ENCODE data around the gene TCHH. TPM values are rescaled to one million over a fixed set of nuclear protein-coding genes. Genes with fewer than 3 reads are reported as not detected.
A peak's percentile ranks its signal among the peaks of the same experiment; 100 is the strongest.

The TCHH gene
- total and polyA plus RNA-seq, 11 donors, result 0.01 to 0.05 (median 0.05) TPM; not detected in 8

GRCh38 chr1:152109231-152109997 is 5.8 kb downstream of the TCHH start:
- peaks cover 44 to 100% (median 93%) of the 10 kb centered on the region in 9 donors for H3K27me3 ChIP-seq
- no peak overlapping the region for H3K27ac ChIP-seq
- ATAC-seq (no peak), DNase-seq (no peak)
- no peak for TF ChIP-seq POLR2A (IDR thresholded peaks at IDR 0.05)
- no peak for TF ChIP-seq CTCF (IDR thresholded peaks at IDR 0.05)
- peaks cover 5 to 49% (median 29%) of the 10 kb centered on the region in 12 donors for H3K4me1 ChIP-seq
- peaks cover 0 to 22% (median 8%) of the 10 kb centered on the region in 12 donors for H3K9me3 ChIP-seq
- 5 to 21% (median 10%) methylated on average over 31 of the region's 31 CpGs for WGBS, 4 donors
- intact Hi-C loops (cut with DNase I), result no loop called here
- peak overlapping the region; percentile 1 to 59 (median 46) for H3K4me3 ChIP-seq
- H3K36me3 ChIP-seq, result no peaks in the 10 kb centered on the region

- H3K36me3 ChIP-seq, result no peaks in the 10 kb centered on the region
- TF ChIP-seq CTCF (IDR thresholded peaks at IDR 0.05) (no peak), POLR2A (IDR thresholded peaks at IDR 0.05) (no peak)
- peaks cover 0 to 22% (median 8%) of the 10 kb centered on the region in 12 donors for H3K9me3 ChIP-seq
- no peak overlapping the region for H3K27ac ChIP-seq
- intact Hi-C loops (cut with DNase I), result no loop called here
- DNase-seq (peak in 1 of 5 donors; percentile 28), ATAC-seq (no peak)
- H3K27me3 ChIP-seq, result peaks cover 43 to 100% (median 91%) of the 10 kb centered on the region in 9 donors
- H3K4me1 ChIP-seq, result peaks cover 5 to 49% (median 29%) of the 10 kb centered on the region in 12 donors
- 10 to 25% (median 17%) methylated on average over 28 of the region's 28 CpGs for WGBS, 4 donors
- peak overlapping the region in 7 of 12 donors; percentile 1 to 59 (median 46) for H3K4me3 ChIP-seq
Measured at GRCh38 chr1:152108882-152109222, 6.4 kb downstream of the TCHH start.

DNA sequence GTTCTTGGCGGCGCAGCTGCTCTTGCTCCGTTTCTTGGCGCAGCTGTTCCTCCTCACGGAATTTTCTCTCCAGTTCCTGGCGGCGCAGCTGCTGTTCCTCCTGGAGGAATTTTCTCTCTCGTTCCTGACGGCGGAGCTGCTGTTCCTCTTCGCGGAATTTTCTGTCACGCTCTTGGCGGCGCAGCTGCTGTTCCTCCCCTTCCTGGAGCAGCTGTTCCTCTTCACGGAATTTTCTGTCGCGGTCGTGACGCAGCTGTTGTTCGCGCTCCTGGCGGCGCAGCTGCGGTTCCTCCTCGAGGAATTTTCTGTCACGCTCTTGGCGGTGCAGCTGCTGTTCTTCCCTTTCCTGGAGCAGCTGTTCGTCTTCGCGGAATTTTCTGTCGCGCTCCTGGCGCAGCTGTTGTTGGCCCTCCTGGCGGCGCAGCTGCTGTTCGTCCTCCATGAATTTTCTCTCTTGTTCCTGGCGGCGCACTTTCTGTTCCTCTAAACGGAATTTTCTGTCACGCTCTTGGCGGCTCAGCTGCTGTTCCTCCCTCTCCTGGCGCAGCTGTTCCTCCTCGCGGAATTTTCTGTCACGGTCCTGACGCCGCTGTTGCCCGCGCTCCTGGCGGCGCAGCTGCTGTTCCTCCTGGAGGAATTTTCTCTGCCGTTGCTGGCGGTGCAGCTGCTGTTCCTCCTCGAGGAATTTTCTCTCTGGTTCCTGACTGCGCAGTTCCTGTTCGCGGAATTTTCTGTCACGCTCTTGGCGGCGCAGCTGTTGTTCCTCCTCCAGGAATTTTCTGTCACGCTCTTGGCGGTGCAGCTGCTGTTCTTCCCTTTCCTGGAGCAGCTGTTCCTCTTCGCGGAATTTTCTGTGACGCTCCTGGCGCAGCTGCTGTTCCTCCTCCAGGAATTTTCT is 7.0 kb downstream of the TCHH start:
- H3K36me3 ChIP-seq, result no peaks in the 10 kb centered on the region
- TF ChIP-seq POLR2A (IDR thresholded peaks at IDR 0.05), result no peak
- peak in 2 of 12 donors; percentile 3 for TF ChIP-seq CTCF (IDR thresholded peaks at IDR 0.05)
- peaks cover 37 to 100% (median 85%) of the 10 kb centered on the region in 9 donors for H3K27me3 ChIP-seq
- intact Hi-C loops (cut with DNase I), result no loop called here
- peaks cover 5 to 49% (median 29%) of the 10 kb centered on the region in 12 donors for H3K4me1 ChIP-seq
- ATAC-seq (peak in 2 of 4 donors; percentile 31 to 38), DNase-seq (peak in 3 of 5 donors; percentile 10 to 54 (median 35))
- H3K9me3 ChIP-seq, result peaks cover 0 to 22% (median 8%) of the 10 kb centered on the region in 12 donors
- peak overlapping the region in 6 of 12 donors; percentile 14 to 56 (median 29) for H3K4me3 ChIP-seq
- WGBS, 4 donors, result 8 to 19% (median 9%) methylated on average over 67 of the region's 67 CpGs
- peak overlapping the region in 1 of 12 donors; percentile 57 for H3K27ac ChIP-seq
